ENCODE data around the gene FGD3.
A peak's percentile ranks its signal among the peaks of the same experiment; 100 is the strongest.

The FGD3 gene

DNA sequence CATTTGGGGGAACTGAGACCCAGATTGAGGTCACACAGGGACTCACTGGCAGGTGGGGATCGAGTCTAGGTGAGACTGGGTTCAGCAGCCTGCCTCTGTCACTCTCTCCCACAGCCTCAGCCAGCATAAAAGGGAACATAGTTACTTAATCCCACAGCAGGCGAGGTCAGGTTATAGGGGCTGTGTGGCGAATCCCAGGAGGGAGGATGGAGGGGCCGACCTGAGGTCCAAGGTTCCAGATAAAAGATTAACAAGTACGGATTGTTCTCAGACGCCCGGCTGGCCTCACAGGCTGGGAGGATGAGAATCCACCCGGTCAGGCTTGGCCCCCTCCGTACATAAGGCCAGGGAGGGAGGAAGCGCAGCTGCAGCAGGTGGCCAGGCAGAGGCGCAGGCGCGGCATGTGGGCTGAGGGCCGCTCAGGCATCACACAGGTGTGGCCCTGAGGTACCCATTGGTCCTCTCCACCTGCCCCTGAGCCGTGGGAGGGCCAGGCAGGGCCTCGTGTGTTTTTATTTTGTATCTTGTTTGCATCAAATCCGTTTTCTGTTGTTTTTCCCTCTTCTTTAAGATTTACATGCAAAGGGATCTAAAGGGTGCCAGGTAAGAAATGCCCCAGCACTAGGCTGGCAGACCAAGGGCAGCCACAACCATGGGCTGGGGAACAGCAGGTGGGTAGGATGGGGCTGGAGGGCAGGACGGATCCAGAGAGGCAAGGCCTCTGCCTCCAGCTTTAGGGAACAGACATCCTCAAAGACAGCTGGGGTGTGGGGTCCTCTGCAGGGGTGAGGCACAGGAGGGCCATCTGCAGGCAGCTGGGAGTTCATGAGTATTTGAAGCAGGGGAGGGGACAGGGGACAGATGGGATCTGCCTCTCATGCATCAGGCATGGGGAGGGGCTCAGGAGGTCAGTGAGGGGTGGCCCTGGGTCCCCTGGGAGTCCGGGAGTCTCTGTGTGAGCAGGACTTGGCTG, 114.8 kb downstream of the FGD3 start:
- peaks cover 14% of the 10 kb centered on the region for H3K4me1 ChIP-seq (ENCODE audit: control insufficient read depth, insufficient read depth, low read depth, low read length)
- no peak overlapping the region for H2BK120ac ChIP-seq (ENCODE audit: low read depth, low read length)
- peaks cover 0 to 3% of the 10 kb centered on the region in 2 experiments for H3K36me3 ChIP-seq (ENCODE audit: control insufficient read depth in 1 of 2, insufficient read depth in 2 of 2, low read depth in 1 of 2, low read length in 2 of 2)
- H2BK12ac ChIP-seq (ENCODE audit: low read length in 2 of 2), result no peak overlapping the region
- H3K18ac ChIP-seq (ENCODE audit: low read depth in 1 of 2, low read length in 2 of 2), result no peak overlapping the region
- H3K79me1 ChIP-seq (replicated peaks; ENCODE audit: low read length, poor library complexity, severe bottlenecking), result no peaks in the 10 kb centered on the region
- no peak overlapping the region for H2AK5ac ChIP-seq (ENCODE audit: low read length, severe bottlenecking)
- no peak overlapping the region for H3K4me3 ChIP-seq (ENCODE audit: insufficient read depth in 1 of 2, low read depth in 1 of 2, low read length in 2 of 2)
- H3K23ac ChIP-seq (ENCODE audit: low read length in 2 of 2), result no peak overlapping the region
- no peak overlapping the region for H4K8ac ChIP-seq (ENCODE audit: low read length)
- no peak overlapping the region for H3K4ac ChIP-seq (ENCODE audit: low read depth in 1 of 2, low read length in 2 of 2)
- H2BK15ac ChIP-seq (ENCODE audit: low read depth, poor library complexity, severe bottlenecking), result no peak overlapping the region
- no peak overlapping the region for H2BK5ac ChIP-seq (ENCODE audit: low read depth, low read length, poor library complexity, severe bottlenecking)
- DNase-seq, result no peak
- H3K4me2 ChIP-seq (ENCODE audit: low read length, poor library complexity, severe bottlenecking), result no peak overlapping the region
- H3K9ac ChIP-seq (ENCODE audit: low read length), result no peak overlapping the region
- H4K91ac ChIP-seq (ENCODE audit: low read length), result no peak overlapping the region
- H3K27ac ChIP-seq (ENCODE audit: low read length, poor library complexity, severe bottlenecking), result no peak overlapping the region
- H3K14ac ChIP-seq (ENCODE audit: low read length in 2 of 2), result peak overlapping the region in 1 of 2 experiments; percentile 21
- H3K27me3 ChIP-seq (ENCODE audit: control insufficient read depth in 1 of 2, insufficient read depth in 1 of 2, low read length in 2 of 2), result peaks cover 0 to 55% of the 10 kb centered on the region in 2 experiments
- no peak overlapping the region for H2AFZ ChIP-seq (ENCODE audit: low read depth, low read length)
- 62% methylated on average over 19 of the region's 19 CpGs for WGBS
- H3K9me3 ChIP-seq (ENCODE audit: control insufficient read depth, low read length), result no peaks in the 10 kb centered on the region

DNA sequence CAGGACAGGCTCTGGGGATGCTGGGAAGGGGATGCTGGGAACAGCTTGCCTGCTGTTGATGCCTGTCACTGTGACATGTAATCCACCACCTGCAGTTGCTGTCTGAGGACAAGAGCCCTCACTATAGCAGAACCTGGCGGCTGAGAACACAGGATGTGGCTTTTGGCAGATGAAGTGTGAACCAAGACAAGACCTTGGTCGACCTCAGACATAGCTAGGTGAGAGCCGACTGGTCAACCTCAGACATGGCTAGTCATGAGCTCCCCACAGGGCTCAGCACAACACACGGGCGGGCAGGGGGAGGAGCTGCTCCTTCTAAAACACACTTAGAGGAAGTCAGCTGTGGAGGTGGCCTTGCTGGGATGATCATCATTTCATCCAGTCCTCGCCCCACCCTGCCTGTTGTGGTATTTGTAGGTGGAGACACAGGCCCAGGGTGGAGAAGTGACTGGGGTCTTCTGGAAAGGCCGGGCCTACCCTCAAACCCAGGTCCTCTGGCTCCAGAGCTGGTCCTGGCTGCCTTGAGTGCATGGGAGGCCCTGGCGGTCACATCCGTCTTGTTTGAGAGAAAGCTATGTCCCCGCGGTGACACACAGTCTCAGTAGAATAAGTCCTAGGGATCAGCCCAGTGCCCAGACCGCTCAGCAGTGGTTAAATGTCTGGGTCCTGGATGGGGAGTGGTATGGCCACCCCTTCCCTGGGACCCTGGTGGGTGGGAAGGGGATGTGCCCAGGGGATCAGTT, 117.2 kb downstream of the FGD3 start:
- Histone ChIP-seq H4K8ac (ENCODE audit: low read length) (no peak overlapping the region), H2BK15ac (ENCODE audit: low read depth, poor library complexity, severe bottlenecking) (no peak overlapping the region), H2BK12ac (ENCODE audit: low read length in 2 of 2) (no peak overlapping the region), H3K27me3 (ENCODE audit: control insufficient read depth in 1 of 2, insufficient read depth in 1 of 2, low read length in 2 of 2) (peaks cover 0 to 41% of the 10 kb centered on the region in 2 experiments), H3K18ac (ENCODE audit: low read depth in 1 of 2, low read length in 2 of 2) (no peak overlapping the region), H4K91ac (ENCODE audit: low read length) (no peak overlapping the region), H2BK120ac (ENCODE audit: low read depth, low read length) (no peak overlapping the region), H2BK5ac (ENCODE audit: low read depth, low read length, poor library complexity, severe bottlenecking) (no peak overlapping the region), H3K4me2 (ENCODE audit: low read length, poor library complexity, severe bottlenecking) (no peak overlapping the region), H3K36me3 (ENCODE audit: control insufficient read depth in 1 of 2, insufficient read depth in 2 of 2, low read depth in 1 of 2, low read length in 2 of 2) (no peaks in the 10 kb centered on the region), H2AK5ac (ENCODE audit: low read length, severe bottlenecking) (no peak overlapping the region), H3K79me1 (replicated peaks; ENCODE audit: low read length, poor library complexity, severe bottlenecking) (no peaks in the 10 kb centered on the region), H3K4ac (ENCODE audit: low read depth in 1 of 2, low read length in 2 of 2) (no peak overlapping the region), H3K4me1 (ENCODE audit: control insufficient read depth, insufficient read depth, low read depth, low read length) (peaks cover 2% of the 10 kb centered on the region), H3K14ac (ENCODE audit: low read length in 2 of 2) (no peak overlapping the region), H2AFZ (ENCODE audit: low read depth, low read length) (no peak overlapping the region), H3K9me3 (ENCODE audit: control insufficient read depth, low read length) (no peaks in the 10 kb centered on the region), H3K27ac (ENCODE audit: low read length, poor library complexity, severe bottlenecking) (no peak overlapping the region), H3K9ac (ENCODE audit: low read length) (no peak overlapping the region), H3K4me3 (ENCODE audit: insufficient read depth in 1 of 2, low read depth in 1 of 2, low read length in 2 of 2) (no peak overlapping the region), H3K23ac (ENCODE audit: low read length in 2 of 2) (no peak overlapping the region)
- no peak for DNase-seq
- 80% methylated on average over 12 of the region's 12 CpGs for WGBS

DNA sequence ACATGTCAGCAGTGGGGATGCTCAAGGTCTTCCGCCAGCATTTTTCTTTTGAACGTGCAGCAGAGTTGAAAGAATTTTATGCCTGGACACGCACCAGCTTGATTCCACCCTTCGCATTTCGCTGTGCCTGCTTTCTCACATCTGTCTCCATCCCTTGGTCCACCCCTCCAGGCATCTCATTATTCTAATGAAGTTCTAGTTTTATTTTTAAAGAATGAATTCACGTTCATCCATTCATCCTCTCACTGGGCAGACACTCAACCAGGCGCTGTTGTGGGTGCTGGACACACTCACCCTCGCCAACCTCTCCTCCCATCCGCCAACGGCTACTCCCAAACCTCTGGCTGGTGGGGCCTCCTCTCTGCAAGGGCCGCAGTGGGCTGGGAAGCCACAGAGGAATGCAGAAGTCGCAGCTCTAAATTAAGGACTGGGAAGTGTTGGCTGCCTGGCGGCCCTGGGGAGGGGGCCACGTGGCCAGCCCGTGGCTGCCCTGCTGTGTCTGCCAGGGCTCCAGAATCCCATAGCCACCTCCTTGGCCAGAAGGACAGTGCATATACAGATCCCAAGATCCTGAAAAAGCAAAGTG, 117.9 kb downstream of the FGD3 start:
- no peaks in the 10 kb centered on the region for H3K79me1 ChIP-seq (replicated peaks; ENCODE audit: low read length, poor library complexity, severe bottlenecking)
- H2AFZ ChIP-seq (ENCODE audit: low read depth, low read length), result no peak overlapping the region
- no peak overlapping the region for H2BK120ac ChIP-seq (ENCODE audit: low read depth, low read length)
- H3K18ac ChIP-seq (ENCODE audit: low read depth in 1 of 2, low read length in 2 of 2), result no peak overlapping the region
- H3K9ac ChIP-seq (ENCODE audit: low read length), result no peak overlapping the region
- no peak overlapping the region for H3K27ac ChIP-seq (ENCODE audit: low read length, poor library complexity, severe bottlenecking)
- H2BK15ac ChIP-seq (ENCODE audit: low read depth, poor library complexity, severe bottlenecking), result no peak overlapping the region
- no peak for DNase-seq
- no peak overlapping the region for H4K8ac ChIP-seq (ENCODE audit: low read length)
- H3K4ac ChIP-seq (ENCODE audit: low read depth in 1 of 2, low read length in 2 of 2), result no peak overlapping the region
- H3K36me3 ChIP-seq (ENCODE audit: control insufficient read depth in 1 of 2, insufficient read depth in 2 of 2, low read depth in 1 of 2, low read length in 2 of 2), result no peaks in the 10 kb centered on the region
- H3K9me3 ChIP-seq (ENCODE audit: control insufficient read depth, low read length), result no peaks in the 10 kb centered on the region
- H3K4me1 ChIP-seq (ENCODE audit: control insufficient read depth, insufficient read depth, low read depth, low read length), result peaks cover 2% of the 10 kb centered on the region
- 92% methylated on average over 11 of the region's 15 CpGs for WGBS
- no peak overlapping the region for H2AK5ac ChIP-seq (ENCODE audit: low read length, severe bottlenecking)
- peaks cover 0 to 34% of the 10 kb centered on the region in 2 experiments for H3K27me3 ChIP-seq (ENCODE audit: control insufficient read depth in 1 of 2, insufficient read depth in 1 of 2, low read length in 2 of 2)
- no peak overlapping the region for H3K4me3 ChIP-seq (ENCODE audit: insufficient read depth in 1 of 2, low read depth in 1 of 2, low read length in 2 of 2)
- no peak overlapping the region for H2BK12ac ChIP-seq (ENCODE audit: low read length in 2 of 2)
- no peak overlapping the region for H4K91ac ChIP-seq (ENCODE audit: low read length)
- no peak overlapping the region for H3K23ac ChIP-seq (ENCODE audit: low read length in 2 of 2)
- H3K14ac ChIP-seq (ENCODE audit: low read length in 2 of 2), result no peak overlapping the region
- H2BK5ac ChIP-seq (ENCODE audit: low read depth, low read length, poor library complexity, severe bottlenecking), result no peak overlapping the region
- no peak overlapping the region for H3K4me2 ChIP-seq (ENCODE audit: low read length, poor library complexity, severe bottlenecking)
